ENCODE results near the gene ADAP1. TPM values are rescaled to one million over a fixed set of nuclear protein-coding genes. Genes with fewer than 3 reads are reported as not detected.
"Not testable (repeated sequence)": the region's sequence is repeated elsewhere in the genome, so short reads cannot be mapped to it uniquely, and the experiment has no call there.

ADAP1 gene, protein sequence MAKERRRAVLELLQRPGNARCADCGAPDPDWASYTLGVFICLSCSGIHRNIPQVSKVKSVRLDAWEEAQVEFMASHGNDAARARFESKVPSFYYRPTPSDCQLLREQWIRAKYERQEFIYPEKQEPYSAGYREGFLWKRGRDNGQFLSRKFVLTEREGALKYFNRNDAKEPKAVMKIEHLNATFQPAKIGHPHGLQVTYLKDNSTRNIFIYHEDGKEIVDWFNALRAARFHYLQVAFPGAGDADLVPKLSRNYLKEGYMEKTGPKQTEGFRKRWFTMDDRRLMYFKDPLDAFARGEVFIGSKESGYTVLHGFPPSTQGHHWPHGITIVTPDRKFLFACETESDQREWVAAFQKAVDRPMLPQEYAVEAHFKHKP
- polyA plus RNA-seq (2011; rRNA removed) (3.2 and 5.1 TPM in 2 replicates), polyA minus RNA-seq (2011; rRNA and poly(A)+ RNA removed) (2.2 and 3.6 TPM in 2 replicates)

DNA sequence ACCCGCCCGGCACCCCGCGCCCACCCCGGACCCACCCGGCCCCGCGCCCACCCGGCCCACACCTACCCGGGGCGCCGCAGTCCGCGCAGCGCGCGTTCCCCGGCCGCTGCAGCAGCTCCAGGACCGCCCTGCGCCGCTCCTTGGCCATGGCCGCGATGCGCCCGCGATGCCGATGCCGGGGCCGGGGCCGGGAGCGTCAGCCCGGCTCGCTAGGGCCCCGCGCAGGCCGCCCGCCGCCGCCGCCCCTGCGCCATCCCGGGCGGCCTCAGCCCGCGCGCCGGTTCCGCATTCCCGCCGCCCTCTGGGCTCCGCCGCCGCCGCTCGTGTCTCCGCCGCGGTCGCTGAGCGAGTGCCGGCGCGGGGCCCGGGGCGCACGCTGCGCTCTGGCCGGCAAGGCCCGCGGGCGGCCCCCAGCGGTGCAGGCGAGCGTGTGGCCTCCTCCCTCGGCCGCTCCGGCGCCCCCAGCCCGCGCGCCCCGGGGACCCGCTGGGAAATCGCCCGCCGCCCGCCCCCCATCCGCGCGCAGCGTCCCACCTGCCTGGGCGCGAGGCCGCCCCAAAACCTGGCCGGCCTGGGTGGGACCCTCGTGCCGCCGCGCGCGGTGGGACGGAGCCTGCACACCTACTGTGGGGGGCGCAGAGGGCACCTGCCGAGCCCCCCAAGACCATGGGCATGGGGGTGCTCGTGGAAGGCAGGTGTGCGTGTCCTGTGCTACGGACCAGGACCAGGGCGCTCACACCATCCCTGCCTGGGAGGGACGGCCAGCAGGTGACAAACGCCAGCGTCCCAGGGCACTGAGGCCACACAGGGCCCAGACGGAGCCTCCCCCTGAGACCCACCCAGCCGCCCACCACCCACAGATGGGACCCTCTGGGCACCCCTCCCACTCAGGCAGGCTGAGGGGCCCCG, at the start of gene ADAP1:
TSS of gene ADAP1 (minus strand) at position 351 of the 909 bp plus-strand sequence. CDS start at position 148, 203 bp downstream.
- TF ChIP-seq, protein P1, sequence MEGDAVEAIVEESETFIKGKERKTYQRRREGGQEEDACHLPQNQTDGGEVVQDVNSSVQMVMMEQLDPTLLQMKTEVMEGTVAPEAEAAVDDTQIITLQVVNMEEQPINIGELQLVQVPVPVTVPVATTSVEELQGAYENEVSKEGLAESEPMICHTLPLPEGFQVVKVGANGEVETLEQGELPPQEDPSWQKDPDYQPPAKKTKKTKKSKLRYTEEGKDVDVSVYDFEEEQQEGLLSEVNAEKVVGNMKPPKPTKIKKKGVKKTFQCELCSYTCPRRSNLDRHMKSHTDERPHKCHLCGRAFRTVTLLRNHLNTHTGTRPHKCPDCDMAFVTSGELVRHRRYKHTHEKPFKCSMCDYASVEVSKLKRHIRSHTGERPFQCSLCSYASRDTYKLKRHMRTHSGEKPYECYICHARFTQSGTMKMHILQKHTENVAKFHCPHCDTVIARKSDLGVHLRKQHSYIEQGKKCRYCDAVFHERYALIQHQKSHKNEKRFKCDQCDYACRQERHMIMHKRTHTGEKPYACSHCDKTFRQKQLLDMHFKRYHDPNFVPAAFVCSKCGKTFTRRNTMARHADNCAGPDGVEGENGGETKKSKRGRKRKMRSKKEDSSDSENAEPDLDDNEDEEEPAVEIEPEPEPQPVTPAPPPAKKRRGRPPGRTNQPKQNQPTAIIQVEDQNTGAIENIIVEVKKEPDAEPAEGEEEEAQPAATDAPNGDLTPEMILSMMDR (IDR thresholded peaks at IDR 0.05; ENCODE audit: insufficient read depth, low read depth, low read length) = no peak
- no peak for DNase-seq (ENCODE audit: low read depth)
- H3K36me3 ChIP-seq (ENCODE audit: control insufficient read depth, insufficient read depth, low read length) = no peaks in the 10 kb centered on the region
- H3K4me3 ChIP-seq (ENCODE audit: low read depth, low read length) = peak within 1 kb of the TSS; percentile 46
- H3K27me3 ChIP-seq (ENCODE audit: control insufficient read depth, insufficient read depth, low read length) = peaks cover 9% of the 10 kb centered on the region
- ChIA-PET CTCF (no interaction called here), POLR2A (no interaction called here)

DNA sequence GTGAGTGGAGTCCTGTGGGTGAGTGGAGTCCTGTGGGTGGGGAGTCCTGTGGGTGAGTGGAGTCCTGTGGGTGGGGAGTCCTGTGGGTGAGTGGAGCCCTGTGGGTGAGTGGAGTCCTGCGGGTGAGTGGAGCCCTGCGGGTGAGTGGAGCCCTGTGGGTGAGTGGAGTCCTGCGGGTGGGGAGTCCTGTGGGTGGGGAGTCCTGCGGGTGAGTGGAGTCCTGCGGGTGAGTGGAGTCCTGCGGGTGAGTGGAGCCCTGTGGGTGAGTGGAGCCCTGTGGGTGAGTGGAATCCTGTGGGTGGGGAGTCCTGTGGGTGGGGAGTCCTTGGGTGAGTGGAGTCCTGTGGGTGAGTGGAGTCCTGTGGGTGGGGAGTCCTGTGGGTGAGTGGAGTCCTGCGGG, 48.0 kb upstream of the ADAP1 start:
- peaks cover 14% of the 10 kb centered on the region for H3K36me3 ChIP-seq (ENCODE audit: control insufficient read depth, insufficient read depth, low read length)
- H3K27me3 ChIP-seq (ENCODE audit: control insufficient read depth, insufficient read depth, low read length); H3K4me3 ChIP-seq (ENCODE audit: low read depth, low read length); POLR2A ChIA-PET; DNase-seq (ENCODE audit: low read depth); CTCF ChIA-PET: not testable (repeated sequence)

DNA sequence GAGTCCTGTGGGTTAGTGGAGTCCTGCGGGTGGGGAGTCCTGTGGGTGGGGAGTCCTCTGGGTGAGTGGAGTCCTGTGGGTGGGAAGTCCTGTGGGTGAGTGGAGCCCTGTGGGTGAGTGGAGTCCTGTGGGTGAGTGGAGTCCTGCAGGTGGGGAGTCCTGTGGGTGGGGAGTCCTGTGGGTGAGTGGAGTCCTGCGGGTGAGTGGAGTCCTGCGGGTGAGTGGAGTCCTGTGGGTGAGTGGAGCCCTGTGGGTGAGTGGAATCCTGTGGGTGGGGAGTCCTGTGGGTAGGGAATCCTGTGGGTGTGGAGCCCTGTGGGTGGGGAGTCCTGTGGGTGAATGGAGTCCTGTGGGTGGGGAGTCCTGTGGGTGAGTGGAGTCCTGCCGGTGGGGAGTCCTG, 47.5 kb upstream of the ADAP1 start:
- peaks cover 11% of the 10 kb centered on the region for H3K36me3 ChIP-seq (ENCODE audit: control insufficient read depth, insufficient read depth, low read length)
- CTCF ChIA-PET; POLR2A ChIA-PET; DNase-seq (ENCODE audit: low read depth); H3K27me3 ChIP-seq (ENCODE audit: control insufficient read depth, insufficient read depth, low read length); H3K4me3 ChIP-seq (ENCODE audit: low read depth, low read length): not testable (repeated sequence)

DNA sequence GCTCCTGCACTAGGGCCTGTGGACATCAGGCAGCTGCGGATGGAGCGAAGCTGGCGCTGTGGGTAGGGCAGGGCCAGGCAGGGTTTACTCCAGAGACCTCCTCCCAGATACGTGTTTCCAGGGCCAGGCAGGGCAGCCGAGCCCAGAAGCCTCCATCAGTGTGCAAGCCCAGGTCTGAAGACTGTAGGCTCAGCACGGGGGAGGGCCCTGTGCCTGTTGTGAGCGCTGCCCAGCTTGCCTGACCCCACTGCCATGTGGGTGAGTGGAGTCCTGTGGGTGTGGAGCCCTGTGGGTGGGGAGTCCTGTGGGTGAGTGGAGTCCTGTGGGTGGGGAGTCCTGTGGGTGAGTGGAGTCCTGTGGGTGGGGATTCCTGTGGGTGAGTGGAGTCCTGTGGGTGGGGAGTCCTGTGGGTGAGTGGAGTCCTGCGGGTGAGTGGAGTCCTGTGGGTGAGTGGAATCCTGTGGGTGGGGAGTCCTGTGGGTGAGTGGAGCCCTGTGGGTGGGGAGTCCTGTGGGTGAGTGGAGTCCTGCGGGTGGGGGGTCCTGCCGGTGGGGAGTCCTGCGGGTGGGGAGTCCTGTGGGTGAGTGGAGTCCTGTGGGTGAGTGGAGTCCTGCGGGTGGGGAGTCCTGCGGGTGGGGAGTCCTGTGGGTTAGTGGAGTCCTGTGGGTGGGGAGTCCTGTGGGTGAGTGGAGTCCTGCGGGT, 46.7 kb upstream of the ADAP1 start:
- H3K27me3 ChIP-seq (ENCODE audit: control insufficient read depth, insufficient read depth, low read length); POLR2A ChIA-PET; CTCF ChIA-PET; DNase-seq (ENCODE audit: low read depth); H3K4me3 ChIP-seq (ENCODE audit: low read depth, low read length): not testable (repeated sequence)
- peaks cover 12% of the 10 kb centered on the region for H3K36me3 ChIP-seq (ENCODE audit: control insufficient read depth, insufficient read depth, low read length)

DNA sequence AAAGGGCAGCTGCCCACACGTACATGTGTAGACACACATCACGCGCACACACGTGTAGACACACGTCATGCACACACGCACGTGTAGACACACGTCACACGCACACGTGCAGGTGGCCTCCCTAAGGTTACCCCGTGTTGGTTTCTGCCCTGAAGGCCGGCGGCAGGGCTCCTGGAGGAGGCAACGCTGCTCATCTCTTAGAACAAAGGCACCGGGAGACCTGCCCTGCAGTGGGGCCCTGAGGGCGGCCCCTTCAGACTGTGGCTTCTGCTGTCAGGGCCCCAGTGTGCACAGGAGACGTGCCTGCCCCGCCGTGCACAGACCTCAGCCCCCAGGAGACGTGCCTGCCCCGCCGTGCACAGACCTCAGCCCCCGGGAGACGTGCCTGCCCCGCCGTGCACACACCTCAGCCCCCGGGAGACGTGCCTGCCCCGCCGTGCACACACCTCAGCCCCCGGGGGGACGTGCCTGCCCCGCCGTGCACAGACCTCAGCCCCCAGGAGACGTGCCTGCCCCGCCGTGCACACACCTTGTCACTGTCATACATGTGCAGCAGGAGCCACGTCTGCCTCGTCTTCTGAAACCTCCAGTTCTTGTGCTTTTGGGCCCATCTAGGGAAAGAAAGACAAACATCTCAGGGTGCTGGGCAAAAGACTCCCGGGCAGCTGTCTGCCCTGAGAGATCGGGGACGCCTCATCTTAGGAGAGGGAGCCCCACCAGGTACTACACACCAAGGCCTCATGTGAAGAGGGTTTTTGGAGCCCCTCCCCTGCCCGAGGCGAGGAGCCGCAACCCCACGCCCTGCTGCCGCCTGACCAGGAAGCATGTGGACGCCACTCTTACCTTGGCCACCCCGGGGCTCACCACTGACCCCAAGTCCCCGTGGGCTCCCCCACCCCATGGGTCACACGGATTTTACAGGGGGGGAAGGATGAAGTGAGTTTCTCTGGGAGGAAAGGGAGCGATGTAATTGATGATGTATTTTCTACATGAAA, 45.8 kb upstream of the ADAP1 start:
- TF ChIP-seq, protein P1 (IDR thresholded peaks at IDR 0.05; ENCODE audit: insufficient read depth, low read depth, low read length) = no peak
- Histone ChIP-seq H3K36me3 (ENCODE audit: control insufficient read depth, insufficient read depth, low read length) (peaks cover 12% of the 10 kb centered on the region), H3K4me3 (ENCODE audit: low read depth, low read length) (no peak overlapping the region), H3K27me3 (ENCODE audit: control insufficient read depth, insufficient read depth, low read length) (no peaks in the 10 kb centered on the region)
- no peak for DNase-seq (ENCODE audit: low read depth)
- ChIA-PET POLR2A (no interaction called here), CTCF (interaction anchor here (10.0 kb wide), 1 partner anchor 65 kb away, joined by 367 read pairs; no protein-coding TSS in a partner anchor)
